Activated B cell treated with CpG ODN at 0.5 μM for 24 hours (primary cell): ENCODE data around the gene WDR70. TPM values are rescaled to one million over a fixed set of nuclear protein-coding genes. Genes with fewer than 3 reads are reported as not detected.

Source experiments
- ATAC-seq: fragments of 200-7000 bp; cut with Tn5 transposase; one replicate; pipeline ENCODE4 v1.10.0; 2021; ENCODE audit warnings: low read depth, mild to moderate bottlenecking, moderate library complexity
- CTCF ChIA-PET: fragments of 350-600 bp; sonication (Branson Sonifier 250); formaldehyde crosslinking; loops from one replicate; lab custom pipeline; 2021; ENCODE audit warnings: antibody characterized with exemption; lab: Charles Lee
- POLR2A ChIA-PET: fragments of 350-600 bp; sonication (Branson Sonifier 250); formaldehyde crosslinking; loops from one replicate; lab custom pipeline; 2021; ENCODE audit warnings: antibody characterized with exemption; lab: Charles Lee
- DNase-seq: peaks from one replicate; pipeline ENCODE4 v3.0.0; 2022
- H3K27ac Mint-ChIP-seq: one replicate; pipeline ENCODE4 v1.8.0; 2020; ENCODE audit warnings: mixed read lengths
- H3K27me3 Mint-ChIP-seq: one replicate; pipeline ENCODE4 v1.8.0; 2021; ENCODE audit warnings: mixed read lengths
- H3K36me3 Mint-ChIP-seq: one replicate; pipeline ENCODE4 v1.8.0; 2021; ENCODE audit warnings: low read depth, mixed read lengths
- H3K4me1 Mint-ChIP-seq: one replicate; pipeline ENCODE4 v1.8.0; 2021; ENCODE audit warnings: mixed read lengths
- H3K4me3 Mint-ChIP-seq: one replicate; pipeline ENCODE4 v1.8.0; 2020; ENCODE audit warnings: mild to moderate bottlenecking, mixed read lengths
- H3K9me3 Mint-ChIP-seq: one replicate; pipeline ENCODE4 v1.8.0; 2020; ENCODE audit warnings: mixed read lengths
- CTCF ChIP-seq: fragments of 200-600 bp; IDR thresholded peaks from one replicate; pipeline ENCODE4 v1.8.0; 2022; ENCODE audit warnings: antibody characterized with exemption, mild to moderate bottlenecking
- intact Hi-C: fragments of 100-400 bp; cut with micrococcal nuclease; formaldehyde crosslinking; loops from one replicate; pipeline ENCODE4 v1.15.1; 2024
- total RNA-seq: library from RNA; stranded (reverse); gene quantifications from 2 replicates; pipeline ENCODE4 v1.2.3, GENCODE V29; 2022

Gene WDR70
- total RNA-seq, 1 donor from 2014 or later, result 58.6 TPM

GRCh38 chr5:37725185-37725584 lies 346.1 kb downstream of the WDR70 start:
- Mint-ChIP-seq H3K27ac (no peak overlapping the region), H3K4me1 (peaks cover 3% of the 10 kb centered on the region), H3K4me3 (no peak overlapping the region), H3K27me3 (no peaks in the 10 kb centered on the region), H3K9me3 (no peaks in the 10 kb centered on the region), H3K36me3 (peaks cover 68% of the 10 kb centered on the region)
- POLR2A ChIA-PET, result no interaction called here
- ATAC-seq, result no peak
- no peak for TF ChIP-seq CTCF
- no peak for DNase-seq
- intact Hi-C loops, result no loop called here
- CTCF ChIA-PET, result no interaction called here

DNA sequence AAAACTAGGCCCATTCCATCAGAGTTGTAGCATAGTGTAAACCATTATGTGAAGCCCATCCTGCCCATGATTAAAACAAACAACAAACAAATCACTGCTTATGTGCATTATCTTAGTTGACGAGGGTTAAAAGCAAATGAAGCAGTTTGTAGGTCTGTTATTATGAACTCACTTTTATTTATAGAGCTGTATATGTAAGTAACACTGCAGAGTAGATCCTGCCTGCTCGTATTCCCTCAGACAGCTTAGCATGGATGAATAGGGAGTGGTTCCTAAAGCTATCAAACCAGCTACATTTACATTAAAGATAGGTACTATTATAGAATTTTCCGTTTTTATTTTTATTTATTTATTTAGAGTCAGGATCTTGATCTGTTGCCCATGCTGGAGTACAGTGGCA lies 348.1 kb downstream of the WDR70 start:
- no peaks in the 10 kb centered on the region for H3K4me1 Mint-ChIP-seq
- ChIA-PET CTCF (no interaction called here), POLR2A (no interaction called here)
- H3K4me3 Mint-ChIP-seq, result no peak overlapping the region
- ATAC-seq (no peak), DNase-seq (no peak)
- H3K9me3 Mint-ChIP-seq, result no peaks in the 10 kb centered on the region
- no peak overlapping the region for H3K27ac Mint-ChIP-seq
- no peaks in the 10 kb centered on the region for H3K27me3 Mint-ChIP-seq
- no peak for TF ChIP-seq CTCF
- intact Hi-C loops, result no loop called here
- H3K36me3 Mint-ChIP-seq, result peaks cover 62% of the 10 kb centered on the region

DNA sequence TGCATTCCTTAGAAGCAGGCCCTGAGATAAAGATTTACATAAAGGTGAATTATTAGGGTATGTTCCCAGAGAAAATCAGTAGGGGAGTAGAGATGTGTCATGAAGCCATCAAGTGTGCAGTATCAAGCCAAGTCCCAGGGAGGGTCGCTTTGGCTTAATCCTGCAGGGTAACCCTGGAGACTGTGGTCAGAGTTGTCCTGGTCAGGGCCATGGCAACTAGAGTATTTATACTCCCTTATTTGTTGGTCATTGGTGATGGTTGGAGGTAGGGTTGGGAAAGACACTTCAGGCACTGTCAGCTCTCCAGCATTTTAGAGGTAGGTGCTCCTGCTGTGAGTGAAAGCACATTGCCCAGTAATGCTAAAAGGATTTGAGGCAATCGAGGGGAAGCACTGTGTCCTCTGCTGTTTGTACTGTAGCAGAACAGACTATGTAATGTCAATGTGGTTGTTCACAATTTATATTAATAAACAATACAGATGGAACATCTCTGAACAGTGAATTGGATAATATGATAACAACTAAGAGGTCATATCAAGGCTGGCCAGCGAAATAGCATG lies 351.9 kb downstream of the WDR70 start:
- Mint-ChIP-seq H3K9me3 (no peaks in the 10 kb centered on the region), H3K4me1 (no peaks in the 10 kb centered on the region), H3K4me3 (no peak overlapping the region), H3K27ac (no peak overlapping the region), H3K36me3 (peaks cover 60% of the 10 kb centered on the region), H3K27me3 (no peaks in the 10 kb centered on the region)
- no peak for DNase-seq
- TF ChIP-seq CTCF, result no peak
- CTCF ChIA-PET, result no interaction called here
- ATAC-seq, result no peak
- intact Hi-C loops, result no loop called here
- POLR2A ChIA-PET, result no interaction called here

- H3K4me3 Mint-ChIP-seq, result no peak overlapping the region
- CTCF ChIA-PET, result no interaction called here
- H3K36me3 Mint-ChIP-seq, result peaks cover 49% of the 10 kb centered on the region
- H3K27ac Mint-ChIP-seq, result no peak overlapping the region
- TF ChIP-seq CTCF, result no peak
- DNase-seq, result no peak
- ATAC-seq, result no peak
- intact Hi-C loops, result no loop called here
- POLR2A ChIA-PET, result no interaction called here
- H3K4me1 Mint-ChIP-seq, result no peaks in the 10 kb centered on the region
- H3K9me3 Mint-ChIP-seq, result no peaks in the 10 kb centered on the region
- H3K27me3 Mint-ChIP-seq, result no peaks in the 10 kb centered on the region
Measured at GRCh38 chr5:37734114-37734513, 355.0 kb downstream of the WDR70 start.

- Mint-ChIP-seq H3K27me3 (no peaks in the 10 kb centered on the region), H3K27ac (no peak overlapping the region), H3K36me3 (peaks cover 47% of the 10 kb centered on the region), H3K9me3 (no peaks in the 10 kb centered on the region), H3K4me1 (no peaks in the 10 kb centered on the region), H3K4me3 (no peak overlapping the region)
- ATAC-seq, result no peak
- ChIA-PET CTCF (no interaction called here), POLR2A (no interaction called here)
- DNase-seq, result no peak
- intact Hi-C loops, result no loop called here
- TF ChIP-seq CTCF, result no peak
Measured at GRCh38 chr5:37735649-37736347, 356.7 kb downstream of the WDR70 start.
